H1 (cell line): ENCODE data around the gene GOLPH3L. TPM values are rescaled to one million over a fixed set of nuclear protein-coding genes. Genes with fewer than 3 reads are reported as not detected.

Experiments used
- CTCF ChIA-PET: fragments of 300-600 bp; sonication (Branson Sonifier 250); formaldehyde crosslinking; loops from one replicate; lab custom pipeline; 2021; ENCODE audit not compliant: partially characterized antibody; lab: Charles Lee
- POLR2A ChIA-PET: fragments of 300-600 bp; sonication (Branson Sonifier 250); formaldehyde crosslinking; loops from one replicate; lab custom pipeline; 2021; ENCODE audit warnings: inconsistent platforms; ENCODE audit not compliant: partially characterized antibody; lab: Charles Lee
- DNase-seq, 2 experiments: peaks; one replicate each; pipeline versions ENCODE4 v3.0.0 to v3.0.0-alpha.2; 2010 to 2022; ENCODE audit warnings: low spot score in 2 of 2, low read depth in 1 of 2, mixed read lengths in 1 of 2
- FAIRE-seq: peaks from 2 replicates; lab custom pipeline; 2011; peaks lifted over from hg19 to GRCh38; lab: Jason Lieb, UNC
- H2AFZ ChIP-seq: 2 replicates; pipeline ENCODE4 v1.8.1; 2012; ENCODE audit warnings: low read length, inconsistent platforms
- H2AK5ac ChIP-seq: 2 replicates; pipeline ENCODE4 v1.6.1; 2013; ENCODE audit warnings: low read depth, low read length
- H2BK120ac ChIP-seq: replicated peaks from 2 replicates; pipeline ENCODE3; 2013; ENCODE audit warnings: low read depth, low read length, inconsistent platforms
- H2BK12ac ChIP-seq: 2 replicates; pipeline ENCODE4 v1.6.1; 2013; ENCODE audit warnings: low read depth, low read length
- H2BK15ac ChIP-seq: 2 replicates; pipeline ENCODE4 v1.6.1; 2013; ENCODE audit warnings: low read length
- H2BK20ac ChIP-seq: 2 replicates; pipeline ENCODE4 v1.6.1; 2013; ENCODE audit warnings: low read length
- H2BK5ac ChIP-seq: 2 replicates; pipeline ENCODE4 v1.6.1; 2013; ENCODE audit warnings: low read depth, low read length
- H3K14ac ChIP-seq: 2 replicates; pipeline ENCODE4 v1.6.1; 2013; ENCODE audit warnings: inconsistent platforms; ENCODE audit not compliant: insufficient read length
- H3K18ac ChIP-seq: 2 replicates; pipeline ENCODE4 v1.6.1; 2013; ENCODE audit warnings: low read length; ENCODE audit errors: extremely low read depth
- H3K23ac ChIP-seq: 2 replicates; pipeline ENCODE4 v1.6.1; 2013; ENCODE audit warnings: inconsistent platforms; ENCODE audit not compliant: insufficient read length
- H3K23me2 ChIP-seq: 2 replicates; pipeline ENCODE4 v1.6.1; 2013; ENCODE audit warnings: low read depth, low read length
- H3K27ac ChIP-seq: 2 replicates; pipeline ENCODE4 v1.6.1; 2011; ENCODE audit warnings: low read depth, low read length, inconsistent platforms
- H3K27me3 ChIP-seq, 4 experiments: replicated peaks in 1 of 4; 1 replicate in 1 of 4; 2 replicates in 3 of 4; pipeline versions ENCODE4 v1.6.1 to v1.8.1; 2011 to 2013; ENCODE audit warnings: low read length in 3 of 4, mild to moderate bottlenecking in 3 of 4, inconsistent platforms in 2 of 4, mixed read lengths in 2 of 4, moderate library complexity in 1 of 4; ENCODE audit not compliant: control insufficient read depth in 3 of 4, insufficient read depth in 3 of 4; ENCODE audit errors: extremely low read depth in 1 of 4
- H3K36me3 ChIP-seq, 4 experiments: 2 replicates each; pipeline versions ENCODE4 v1.6.1 to v1.8.1; 2011 to 2013; ENCODE audit warnings: mild to moderate bottlenecking in 4 of 4, low read length in 3 of 4, moderate library complexity in 2 of 4, control low read depth in 1 of 4, inconsistent platforms in 1 of 4; ENCODE audit not compliant: insufficient read depth in 4 of 4, control insufficient read depth in 2 of 4
- H3K4ac ChIP-seq: replicated peaks from 2 replicates; pipeline ENCODE3; 2013; ENCODE audit warnings: low read length, low read depth, mixed read lengths, inconsistent platforms; ENCODE audit not compliant: insufficient read length
- H3K4me1 ChIP-seq, 4 experiments: replicated peaks in 1 of 4; 1 replicate in 1 of 4; 2 replicates in 3 of 4; pipeline versions ENCODE4 v1.6.1 to v1.8.1; 2011 to 2013; ENCODE audit warnings: low read length in 3 of 4, inconsistent platforms in 2 of 4, mixed read lengths in 1 of 4; ENCODE audit not compliant: insufficient read depth in 4 of 4, control insufficient read depth in 3 of 4
- H3K4me2 ChIP-seq, 2 experiments: 2 replicates each; pipeline versions ENCODE4 v1.6.1 to v1.8.1; 2011 to 2013; ENCODE audit warnings: low read depth in 2 of 2, low read length in 2 of 2, control low read depth in 1 of 2, inconsistent platforms in 1 of 2, mild to moderate bottlenecking in 1 of 2; ENCODE audit not compliant: insufficient read depth in 1 of 2
- H3K4me3 ChIP-seq, 4 experiments: fragments of 200-600, 300-600 bp in 1 of 4; sonication (generic), shearing (Covaris generic), sonication (Bioruptor Twin) in 1 of 4; 2 replicates each; pipeline versions ENCODE4 v1.5.1 to v1.8.1; 2011 to 2016; ENCODE audit warnings: low read length in 4 of 4, low read depth in 3 of 4, control low read depth in 2 of 4, inconsistent platforms in 2 of 4, mild to moderate bottlenecking in 2 of 4, mixed read lengths in 1 of 4, moderate library complexity in 1 of 4; ENCODE audit not compliant: insufficient read depth in 2 of 4; ENCODE audit errors: extremely low read depth in 1 of 4
- H3K56ac ChIP-seq: replicated peaks from 2 replicates; pipeline ENCODE3; 2013; ENCODE audit warnings: low read depth, mild to moderate bottlenecking, mixed read lengths, low read length, inconsistent platforms; ENCODE audit not compliant: insufficient read length
- H3K79me1 ChIP-seq: 2 replicates; pipeline ENCODE4 v1.6.1; 2013; ENCODE audit warnings: low read depth, low read length, control low read depth
- H3K79me2 ChIP-seq, 2 experiments: 2 replicates each; pipeline versions ENCODE4 v1.6.1 to v1.8.1; 2012 to 2013; ENCODE audit warnings: low read length in 2 of 2, mild to moderate bottlenecking in 2 of 2, inconsistent platforms in 1 of 2; ENCODE audit not compliant: insufficient read depth in 2 of 2, control insufficient read depth in 1 of 2
- H3K9ac ChIP-seq, 4 experiments: replicated peaks in 1 of 4; 1 replicate in 1 of 4; 2 replicates in 3 of 4; pipeline versions ENCODE4 v1.6.1 to v1.8.1; 2011 to 2013; ENCODE audit warnings: low read depth in 3 of 4, low read length in 3 of 4, control low read depth in 2 of 4, mild to moderate bottlenecking in 2 of 4, moderate library complexity in 2 of 4, inconsistent platforms in 1 of 4; ENCODE audit errors: extremely low read depth in 1 of 4
- H3K9me3 ChIP-seq, 2 experiments: 2 replicates each; pipeline versions ENCODE4 v1.6.1 to v1.8.1; 2012 to 2013; ENCODE audit warnings: mild to moderate bottlenecking in 2 of 2, moderate library complexity in 2 of 2, control low read depth in 1 of 2, inconsistent platforms in 1 of 2, low read depth in 1 of 2, low read length in 1 of 2, mixed read lengths in 1 of 2; ENCODE audit not compliant: insufficient read depth in 2 of 2
- H4K20me1 ChIP-seq, 2 experiments: replicated peaks in 1 of 2; 2 replicates each; pipeline versions ENCODE3 to v1.8.1; 2011 to 2013; ENCODE audit warnings: inconsistent platforms in 2 of 2, low read length in 2 of 2, mild to moderate bottlenecking in 1 of 2; ENCODE audit not compliant: insufficient read depth in 2 of 2, control insufficient read depth in 1 of 2
- H4K5ac ChIP-seq: 2 replicates; pipeline ENCODE4 v1.6.1; 2013; ENCODE audit warnings: low read length, low read depth, mixed read lengths, inconsistent platforms; ENCODE audit not compliant: insufficient read length
- H4K8ac ChIP-seq: 2 replicates; pipeline ENCODE4 v1.8.0; 2013; ENCODE audit warnings: mild to moderate bottlenecking, moderate library complexity, low read length, inconsistent platforms; ENCODE audit not compliant: insufficient read depth; ENCODE audit errors: extremely low read depth
- H4K91ac ChIP-seq: replicated peaks from 2 replicates; pipeline ENCODE3; 2013; ENCODE audit warnings: low read length, mixed read lengths, inconsistent platforms; ENCODE audit not compliant: insufficient read length
- TAF1 ChIP-seq: IDR thresholded peaks from 2 replicates; pipeline ENCODE4 v1.6.1; 2011; ENCODE audit warnings: mild to moderate bottlenecking, low read depth, low read length
- TAF7 ChIP-seq: optimal IDR thresholded peaks from 2 replicates; pipeline ENCODE3; 2011; ENCODE audit warnings: low read depth, mild to moderate bottlenecking, inconsistent platforms, low read length, moderate library complexity, borderline replicate concordance
- WGBS, 2 experiments: shearing (Covaris generic) in 1 of 2; methylation state at CpG; one replicate each; pipeline versions ENCODE4 v1.1.6 to v1.1.7; 2013 to 2015; ENCODE audit warnings: low lambda C conversion rate in 2 of 2, mixed read lengths in 2 of 2, inconsistent platforms in 1 of 2, low coverage in 1 of 2, missing lambda C conversion rate in 1 of 2; ENCODE audit not compliant: insufficient replicate concordance in 2 of 2, insufficient coverage in 1 of 2, insufficient read length in 1 of 2; ENCODE audit errors: extremely low coverage in 1 of 2, missing lambda C conversion rate in 1 of 2; 5-methylcytosine and 5-hydroxymethylcytosine counted together
- polyA plus RNA-seq, 7 experiments: library from polyadenylated mRNA; depleted of rRNA in 3 of 7; stranded (reverse) in 5 of 7; unstranded in 2 of 7; fragments of >200 nt in 5 of 7; fragments of 200-250 nt in 2 of 7; gene quantifications; 1 replicate in 5 of 7; 2 replicates in 1 of 7; 4 replicates in 1 of 7; pipeline versions ENCODE4 v1.2.1 to v1.2.3, GENCODE V29; 2011 to 2013; ENCODE audit warnings: missing spikeins in 2 of 7, mixed read lengths in 2 of 7
- total RNA-seq: library from RNA; stranded (reverse); fragmentation: NEBNext Ultra II Directional; extraction: Animal tissue kit (Norgen Biotek cat#: 25700); gene quantifications from 2 replicates; pipeline ENCODE4 v1.2.1, GENCODE V29; 2021
- TF ChIP-seq, protein P1 (sequence below): IDR thresholded peaks from 2 replicates; pipeline ENCODE4 v1.6.1; 2011; ENCODE audit warnings: low read depth, mild to moderate bottlenecking, low read length; ENCODE audit not compliant: insufficient read depth

The GOLPH3L gene
- total and polyA plus RNA-seq, 2 of the 8 experiments (the other 6 are each of a cell fraction or from before 2014, with no cell fraction given): 13.3 to 40.8 TPM

DNA sequence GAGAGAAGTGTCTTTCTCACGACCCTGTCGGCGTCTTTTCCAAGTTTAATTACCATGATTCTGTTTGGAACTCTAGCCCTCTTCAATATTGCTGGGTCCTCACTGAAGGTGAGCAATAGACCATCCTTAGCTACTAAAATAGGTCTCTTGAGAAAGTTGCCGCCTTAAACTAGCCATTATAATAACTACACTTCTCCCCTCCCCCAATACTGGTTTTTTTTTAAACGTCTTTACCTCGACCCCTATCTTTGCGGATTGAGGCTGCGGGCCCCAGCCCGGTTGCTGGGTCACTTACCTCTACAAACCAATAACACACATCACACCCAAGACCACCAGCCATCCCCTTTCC lies 68.2 kb downstream of the GOLPH3L start:
- Histone ChIP-seq H3K4ac (peak overlapping the region; percentile 4), H3K36me3 (peaks cover 21 to 35% (median 31%) of the 10 kb centered on the region in 4 experiments), H3K4me2 (peak overlapping the region; percentile 71), H3K56ac (peak overlapping the region; percentile 48), H3K9ac (peak overlapping the region; percentile 61 to 94 (median 92)), H3K14ac (no peak overlapping the region), H3K9me3 (no peaks in the 10 kb centered on the region), H2BK15ac (no peak overlapping the region), H3K27ac (peak overlapping the region; percentile 97; the same call in 1 of the 2 replicates), H3K4me1 (peaks cover 0 to 5% (median 3%) of the 10 kb centered on the region in 4 experiments; a peak in 5 of 7 replicates), H3K27me3 (no peaks in the 10 kb centered on the region), H2BK5ac (peak overlapping the region; percentile 94), H2BK20ac (no peak overlapping the region), H3K18ac (no peak overlapping the region), H4K91ac (no peak overlapping the region), H2AK5ac (no peak overlapping the region), H2BK12ac (no peak overlapping the region), H4K8ac (0 out of 2 replicates have a peak overlapping the region, but pooled peaks have one; percentile 82), H4K5ac (no peak overlapping the region), H3K23ac (no peak overlapping the region), H4K20me1 (no peaks in the 10 kb centered on the region), H3K79me1 (0 out of 2 replicates have a peak, but pooled peaks cover 3% of the 10 kb centered on the region), H3K4me3 (peak overlapping the region; percentile 72 to 94 (median 80)), H3K79me2 (peaks cover 0 to 42% of the 10 kb centered on the region in 2 experiments; a peak in 2 of 4 replicates), H3K23me2 (peaks cover 5% of the 10 kb centered on the region; the same call in 1 of the 2 replicates), H2BK120ac (no peak overlapping the region), H2AFZ (no peak overlapping the region)
- DNase-seq (no peak), FAIRE-seq (no peak)
- TF ChIP-seq, protein P1, sequence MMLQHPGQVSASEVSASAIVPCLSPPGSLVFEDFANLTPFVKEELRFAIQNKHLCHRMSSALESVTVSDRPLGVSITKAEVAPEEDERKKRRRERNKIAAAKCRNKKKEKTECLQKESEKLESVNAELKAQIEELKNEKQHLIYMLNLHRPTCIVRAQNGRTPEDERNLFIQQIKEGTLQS: no peak
- peak; percentile 46; the same call in 1 of the 2 replicates for TF ChIP-seq TAF1
- peak; percentile 21 for TF ChIP-seq TAF7
- POLR2A ChIA-PET: interaction anchor here (0.5 to 43.5 kb wide), 12 partner anchors 11 to 353 kb away, joined by 3 to 1380 read pairs (median 4); partner anchors contain the start of genes ADAMTSL4, GOLPH3L and MCL1
- CTCF ChIA-PET: interaction anchor here (0.9 to 1.3 kb wide), 2 partner anchors 184 to 187 kb away, joined by 3 to 8 read pairs; no protein-coding TSS in a partner anchor
- WGBS, 2 experiments: 1% methylated on average over 9 of the region's 9 CpGs; no CpG with 5 or more reads in 1 of the 2 experiments
